Renal pelvis (tissue), 4 donors: Measurements from ENCODE around the gene GARNL3. TPM values are rescaled to one million over a fixed set of nuclear protein-coding genes. Genes with fewer than 3 reads are reported as not detected.

ENCODE experiments used
- DNase-seq: peaks from one replicate; pipeline ENCODE4 v3.0.0-alpha.2; 2013
- polyA plus RNA-seq, 3 donors: library from polyadenylated mRNA; unstranded; fragments of 120-200 nt; gene quantifications; one replicate each; pipeline ENCODE4 v1.2.1, GENCODE V29; 2013; ENCODE audit not compliant: insufficient read length in 3 of 3

Gene GARNL3
- polyA plus RNA-seq, 3 donors = 13.6 to 21.2 (median 18.9) TPM

- no peak for DNase-seq
Measured at GRCh38 chr9:127437497-127438264, 173.1 kb downstream of the GARNL3 start.

GRCh38 chr9:127438394-127438793 is 173.8 kb downstream of the GARNL3 start:
- DNase-seq = no peak

Other genes with a start within 250 kb of the GARNL3 start
- gene ANGPTL2, start 142.1 kb upstream of the GARNL3 start, polyA plus RNA-seq = 10 to 100 TPM in 1 of 3 donors, 1 to 10 TPM in 2; 6.8 to 10.1 (median 8.3) TPM
- 10 to 100 TPM; 21.9 to 28.0 (median 23.6) TPM for gene SLC2A8, start 132.4 kb downstream of the GARNL3 start, polyA plus RNA-seq
- gene ZNF79, start 159.6 kb downstream of the GARNL3 start, polyA plus RNA-seq = 1 to 10 TPM; 6.4 to 8.0 (median 7.9) TPM
- gene RPL12, start 186.6 kb downstream of the GARNL3 start, polyA plus RNA-seq = 1,000 to 10,000 TPM; 1,431 to 1,650 (median 1,447) TPM
- gene LRSAM1, start 186.7 kb downstream of the GARNL3 start, polyA plus RNA-seq = 10 to 100 TPM; 16.6 to 22.4 (median 18.6) TPM